ENCODE data around the gene SVOP. TPM values are rescaled to one million over a fixed set of nuclear protein-coding genes. Genes with fewer than 3 reads are reported as not detected.
"Not testable (repeated sequence)": the region's sequence is repeated elsewhere in the genome, so short reads cannot be mapped to it uniquely, and the experiment has no call there.

SVOP gene
- polyA plus RNA-seq, 12 donors, result 0.04 to 0.81 (median 0.20) TPM; not detected in 2

GRCh38 chr12:108888031-108888430, 132.8 kb downstream of the SVOP start:
- no peak for DNase-seq

DNA sequence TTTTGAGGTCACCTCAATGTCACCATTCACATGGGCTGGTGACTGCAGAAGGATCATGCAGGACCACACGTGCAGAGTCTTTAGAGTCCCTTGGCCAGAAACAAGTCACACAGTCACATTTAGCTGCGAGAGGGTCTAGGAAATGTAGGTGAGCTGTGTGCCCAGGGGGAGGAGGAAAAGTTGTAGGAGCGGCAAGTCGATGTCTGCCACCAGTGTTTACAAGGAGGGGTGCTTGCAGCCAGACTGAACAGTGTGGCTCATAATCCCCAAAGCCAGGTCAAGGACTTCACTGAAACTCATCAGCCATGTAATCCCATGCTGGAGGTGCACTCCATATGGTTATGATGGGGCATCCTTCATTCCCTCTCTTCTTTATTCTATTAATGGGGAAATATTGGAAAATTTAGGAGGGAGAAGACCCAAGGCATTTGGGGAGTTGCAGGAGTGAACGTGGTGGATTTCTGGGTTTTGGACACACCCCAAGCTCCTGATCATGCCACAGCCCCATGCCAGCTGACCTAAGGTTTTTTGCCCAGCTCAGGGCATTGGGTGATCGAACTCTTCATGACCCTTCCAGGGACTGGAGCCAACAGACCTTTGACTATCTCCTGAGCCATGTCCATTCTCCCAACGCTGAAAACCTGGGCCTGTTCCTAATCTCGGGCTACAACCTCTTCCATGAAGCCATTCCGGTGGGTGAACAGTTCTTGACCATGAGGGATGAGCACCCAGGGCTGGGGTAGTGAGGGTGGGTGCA, 133.8 kb downstream of the SVOP start:
- DNase-seq, result no peak

DNA sequence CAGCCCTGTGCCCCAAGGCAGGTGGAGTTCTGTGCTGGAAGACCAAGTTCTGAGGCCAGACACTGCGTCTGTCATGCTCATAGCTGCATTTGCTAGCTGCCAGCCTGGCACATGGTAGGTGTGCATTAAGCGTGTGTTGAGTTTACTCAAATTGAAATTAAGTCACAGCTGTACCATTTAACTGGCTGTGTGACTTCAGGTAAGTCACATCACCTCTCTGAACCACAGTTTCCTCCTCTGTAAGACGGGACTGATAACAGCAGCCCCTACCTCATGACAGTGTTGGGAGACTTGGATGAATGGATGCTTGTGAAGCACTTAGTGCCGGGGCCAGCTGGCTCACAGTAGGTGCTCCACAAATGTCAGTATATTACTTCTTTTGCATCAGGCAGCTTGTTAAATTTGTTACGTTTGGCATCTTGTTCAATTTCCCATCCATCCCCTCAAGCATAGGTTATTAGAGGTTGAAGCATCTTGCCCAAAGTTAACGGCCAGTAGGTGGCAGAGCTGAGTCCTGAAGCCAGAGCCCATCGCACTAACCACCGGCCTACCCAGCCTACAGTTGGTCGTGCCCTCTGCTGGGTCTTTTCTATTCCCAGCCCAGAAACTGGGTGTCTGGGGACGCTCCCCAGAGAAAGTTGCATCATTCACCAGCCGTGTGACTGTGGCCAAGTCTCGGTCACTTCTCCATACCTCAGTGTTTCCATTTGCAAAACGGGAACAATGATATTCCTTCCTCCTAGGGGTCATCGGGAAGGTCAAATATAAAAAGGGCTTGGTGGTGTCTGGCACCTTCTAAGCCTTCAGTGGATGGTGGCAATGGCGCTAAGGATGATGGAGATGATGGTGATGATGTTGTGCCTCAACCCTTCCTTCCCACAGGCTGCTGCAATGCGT, 136.5 kb downstream of the SVOP start:
- DNase-seq, result no peak

DNA sequence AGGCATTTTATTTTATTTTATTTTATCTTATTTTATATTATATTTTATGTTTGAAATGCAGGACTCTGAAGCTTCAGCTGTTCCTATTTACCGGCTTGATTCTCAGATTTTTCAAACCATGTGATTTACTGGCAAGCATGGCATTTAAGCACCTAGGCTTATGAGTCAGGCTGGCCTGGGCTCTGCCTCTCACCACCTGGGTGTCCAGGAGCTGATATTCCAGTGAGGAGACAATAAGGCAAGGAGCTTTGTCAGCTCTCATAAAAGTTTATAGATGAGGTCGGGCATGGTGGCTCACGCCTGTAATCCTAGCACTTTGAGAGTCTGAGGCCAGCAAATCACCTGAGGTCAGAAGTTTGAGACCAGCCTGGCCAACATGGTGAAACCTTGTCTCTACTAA, 138.9 kb downstream of the SVOP start:
- no peak for DNase-seq

DNA sequence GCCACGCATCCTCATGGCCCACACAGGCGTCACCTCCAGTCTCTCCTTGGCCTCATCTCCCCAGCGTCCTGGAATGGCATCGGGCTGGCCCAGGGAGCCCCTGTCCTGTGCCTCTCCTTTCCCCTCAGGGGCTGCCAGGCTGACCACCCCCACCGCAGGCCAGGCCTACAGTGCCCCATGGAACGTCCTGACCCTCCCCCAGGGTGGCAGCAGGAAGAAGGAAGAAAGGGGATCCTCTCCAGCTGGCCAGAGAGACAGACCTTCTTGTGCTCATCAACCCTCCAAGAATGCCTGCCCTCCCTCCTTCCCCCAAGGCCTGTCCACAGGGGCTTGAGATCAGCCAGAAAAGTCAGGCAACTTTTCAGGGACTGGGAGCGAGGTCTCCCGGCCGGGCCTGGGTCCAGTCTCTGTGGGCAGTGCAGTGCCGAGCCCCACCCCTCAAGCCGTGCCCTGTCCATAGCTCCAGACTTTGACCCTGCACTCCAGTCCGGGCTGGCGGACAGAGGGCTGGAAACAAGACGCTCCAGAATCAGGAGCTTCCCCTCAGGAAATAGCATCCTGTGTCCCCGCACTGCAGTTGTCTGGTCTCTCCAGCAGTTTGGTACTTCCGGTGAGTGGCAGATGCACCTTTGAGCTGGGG, 141.1 kb downstream of the SVOP start, which contains the start of gene DAO:
TSS of gene DAO (plus strand) at position 478 of the 640 bp plus-strand sequence. CDS start 4,915 bp downstream, outside the sequence.
- no peak for DNase-seq

- no peak for DNase-seq
Measured at GRCh38 chr12:108876550-108876949, 144.3 kb downstream of the SVOP start.

- DNase-seq, result no peak
Measured at GRCh38 chr12:108875682-108876361, 145.0 kb downstream of the SVOP start.

GRCh38 chr12:108875280-108875679, 145.6 kb downstream of the SVOP start:
- DNase-seq, result no peak

GRCh38 chr12:108868781-108869180, 152.1 kb downstream of the SVOP start:
- no peak for DNase-seq

- DNase-seq, result not testable (repeated sequence)
Measured at GRCh38 chr12:108866083-108866482, 154.8 kb downstream of the SVOP start.

DNA sequence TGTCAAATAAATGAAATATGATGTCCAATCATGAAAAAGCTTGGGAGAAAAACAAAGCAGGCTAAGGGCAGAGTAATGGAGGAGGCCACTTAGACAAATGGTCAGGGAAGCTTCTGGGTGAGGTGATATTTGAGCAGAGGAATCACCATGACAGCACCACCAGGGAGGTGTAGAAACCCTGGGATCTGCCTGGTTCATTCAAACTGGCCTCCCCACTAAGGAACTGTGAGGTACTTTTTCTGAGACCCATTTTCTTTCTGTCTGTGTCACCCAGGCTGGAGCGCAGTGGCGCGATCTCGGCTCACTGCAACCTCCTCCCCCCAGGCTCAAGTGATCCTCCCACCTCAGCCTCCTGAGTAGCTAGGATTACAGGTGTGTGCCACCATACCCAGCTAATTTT, 155.7 kb downstream of the SVOP start:
- no peak for DNase-seq

DNA sequence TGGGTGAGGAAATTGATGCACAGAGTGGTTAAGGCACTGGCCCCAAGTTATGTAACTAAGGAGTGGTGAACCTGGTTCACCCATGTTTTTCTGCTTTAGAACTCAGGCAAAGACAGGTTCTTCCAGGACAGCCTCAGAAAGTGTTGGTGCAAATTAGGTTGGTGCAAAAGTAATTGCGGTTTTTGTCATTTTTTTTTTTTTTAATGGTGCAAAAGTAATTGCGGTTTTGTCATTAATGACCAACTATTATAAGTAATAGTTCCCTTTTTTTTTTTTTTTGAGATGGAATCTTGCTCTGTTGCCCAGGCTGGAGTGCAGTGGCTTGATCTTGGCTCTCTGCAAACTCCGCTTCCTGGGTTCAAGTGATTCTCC, 158.3 kb downstream of the SVOP start:
- no peak for DNase-seq

DNA sequence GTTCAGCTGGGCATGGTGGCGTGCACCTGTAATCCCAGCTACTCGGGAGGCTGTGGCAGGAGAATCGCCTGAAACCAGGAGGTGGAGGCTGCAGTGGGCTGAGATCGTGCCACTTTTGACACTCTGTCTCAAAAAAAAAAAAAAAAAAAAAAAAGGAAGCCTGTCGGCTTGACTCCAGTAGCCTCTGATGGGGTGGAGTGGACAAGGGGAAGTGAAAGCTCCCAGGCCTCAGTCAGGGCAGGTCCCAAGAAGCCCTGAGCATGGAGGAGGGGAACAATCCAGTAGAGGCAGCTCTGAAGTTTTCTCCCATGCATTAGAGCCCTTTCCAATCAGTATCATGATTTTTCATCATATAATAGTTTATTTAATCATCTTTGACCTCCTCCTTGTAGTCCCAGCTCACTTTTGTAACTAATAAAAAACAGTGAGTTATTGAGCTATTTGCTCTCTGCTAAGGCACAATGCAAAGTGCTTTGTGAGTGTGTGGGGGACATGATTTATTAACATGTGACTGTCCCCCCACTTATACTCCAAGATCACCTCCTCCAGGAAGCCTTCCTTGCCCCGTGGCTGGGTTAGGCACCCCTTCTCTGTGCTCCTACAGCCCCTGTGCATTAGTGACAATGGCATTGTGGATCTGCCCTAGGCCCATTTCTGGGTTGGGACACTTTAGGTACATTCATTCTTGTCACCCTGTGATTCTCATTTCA, 158.8 kb downstream of the SVOP start:
- DNase-seq, result no peak

DNA sequence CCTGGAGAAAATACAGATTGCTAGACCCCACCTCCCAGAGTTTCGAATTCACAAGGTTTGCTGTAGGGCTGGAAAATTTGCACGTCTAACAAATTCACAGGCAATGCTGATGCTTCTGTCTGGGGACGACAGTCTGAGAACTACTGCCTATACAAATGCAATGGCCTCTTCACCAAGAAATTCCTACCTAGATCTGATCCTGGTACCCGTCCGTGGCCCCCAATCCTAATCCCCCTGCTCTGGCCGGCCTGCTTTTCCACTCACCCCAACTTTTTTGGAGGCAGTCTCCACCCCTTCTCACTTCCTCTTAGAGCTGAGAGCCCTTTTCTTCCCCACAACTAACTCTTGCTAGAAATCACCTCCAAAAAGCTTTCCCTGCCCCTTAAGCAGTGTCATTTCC, 160.4 kb downstream of the SVOP start:
- no peak for DNase-seq

- no peak for DNase-seq
Measured at GRCh38 chr12:108859923-108860291, 161.0 kb downstream of the SVOP start.

DNA sequence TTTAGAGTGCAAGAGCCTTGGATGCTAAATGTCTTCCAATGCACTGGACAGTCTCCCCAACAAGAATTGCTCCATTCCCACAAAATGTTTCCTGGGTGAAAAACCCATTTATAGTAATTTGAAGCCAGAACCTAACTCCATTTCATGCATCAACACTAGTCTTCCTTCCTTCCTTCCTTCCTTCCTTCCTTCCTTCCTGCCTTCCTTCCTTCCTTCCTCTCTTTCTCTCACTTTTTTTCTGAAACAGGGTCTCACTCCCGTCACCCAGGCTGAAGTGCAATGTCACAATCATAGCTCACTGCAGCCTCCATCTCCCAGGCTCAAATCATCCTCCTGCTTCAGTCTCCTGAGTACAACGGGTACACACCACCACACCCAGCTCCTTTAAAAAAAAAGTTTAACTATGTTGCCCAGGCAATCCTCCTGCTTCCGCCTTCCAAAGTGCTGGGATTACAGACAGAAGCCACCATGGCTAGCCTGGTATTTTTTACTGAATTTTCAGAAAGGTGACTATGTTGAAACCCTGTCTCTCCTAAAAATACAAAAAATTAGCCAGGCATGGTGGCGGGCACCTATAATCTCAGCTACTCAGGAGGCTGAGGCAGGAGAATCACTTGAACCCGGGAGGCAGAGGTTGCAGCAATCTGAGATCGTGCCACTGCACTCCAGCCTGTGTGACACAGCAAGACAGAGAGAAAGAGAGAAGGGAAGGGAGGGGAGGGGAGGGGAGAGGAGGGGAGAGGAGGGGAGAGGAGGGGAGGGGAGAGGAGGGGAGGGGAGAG, 161.5 kb downstream of the SVOP start:
- not testable (repeated sequence) for DNase-seq

DNA sequence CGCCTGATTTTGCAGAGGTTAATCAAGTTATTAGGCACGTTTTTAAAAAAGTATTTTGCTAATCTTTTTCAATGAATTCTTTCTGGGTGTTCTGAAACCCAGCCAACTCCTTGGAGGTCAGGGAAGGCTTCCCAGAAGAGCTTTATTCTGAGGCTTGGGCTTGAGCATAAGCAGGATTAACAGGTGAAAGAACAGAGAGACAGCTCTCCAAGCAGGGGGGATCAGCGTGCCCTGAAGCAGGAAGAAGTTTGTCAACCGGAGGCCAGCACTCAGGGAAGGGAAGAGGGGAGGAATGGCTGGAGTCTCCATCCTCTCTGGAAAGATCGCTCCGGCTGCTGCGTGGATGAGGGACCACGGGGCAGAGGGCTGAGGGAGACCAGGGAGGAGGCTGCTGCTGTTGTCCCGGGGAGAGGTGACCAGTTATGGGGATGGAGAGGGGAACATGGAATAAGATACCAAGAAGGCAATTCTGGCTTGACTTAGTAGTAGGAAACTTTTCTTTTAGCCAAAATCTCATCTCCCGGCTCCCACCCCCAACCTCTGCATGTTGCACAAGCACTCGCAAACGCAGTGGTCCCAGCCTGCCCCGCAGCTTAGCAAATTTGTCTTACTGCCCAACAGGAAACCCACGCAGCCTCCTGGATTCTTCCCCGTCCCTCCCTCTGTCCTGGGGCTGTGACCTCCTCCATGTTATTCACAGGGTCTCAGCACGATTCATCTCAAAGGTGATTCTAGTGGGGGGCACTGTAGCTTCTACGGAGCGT, 162.4 kb downstream of the SVOP start:
- DNase-seq, result no peak

Data from muscle of arm (tissue), 12 donors.